K562 (cell line): Measurements from ENCODE around the gene TMEM203. TPM values are rescaled to one million over a fixed set of nuclear protein-coding genes. Genes with fewer than 3 reads are reported as not detected.
A peak's percentile ranks its signal among the peaks of the same experiment; 100 is the strongest.

Source experiments
- ARHGAP35 ChIP-seq: fragments of 450-650 bp; IDR thresholded peaks from 2 replicates; pipeline ENCODE4 v1.6.1; 2018; ENCODE audit not compliant: partially characterized antibody
- EHMT2 ChIP-seq: fragments of 450-650 bp; IDR thresholded peaks from 2 replicates; pipeline ENCODE4 v1.6.1; 2018; ENCODE audit warnings: antibody characterized with exemption
- ELF4 ChIP-seq: fragments of 450-650 bp; formaldehyde crosslinking; IDR thresholded peaks from 2 replicates; pipeline ENCODE4 v1.4.0; 2022; ENCODE audit warnings: missing genetic modification characterization
- HDAC8 ChIP-seq: fragments of 450-650 bp; IDR thresholded peaks from 2 replicates; pipeline ENCODE4 v1.6.1; 2016; ENCODE audit warnings: mild to moderate bottlenecking, missing genetic modification characterization, moderate library complexity, missing compliant biosample characterization
- HSF4 ChIP-seq: fragments of 250-450 bp; sonication (Bioruptor Pico); IDR thresholded peaks from 2 replicates; pipeline ENCODE4 v2.1.2; 2022; ENCODE audit warnings: mild to moderate bottlenecking, moderate library complexity, borderline replicate concordance
- PCBP1 ChIP-seq: fragments of 200-400 bp; formaldehyde crosslinking; IDR thresholded peaks from 2 replicates; pipeline ENCODE4 v1.6.1; 2018; ENCODE audit warnings: mild to moderate bottlenecking, low read depth, low read length; ENCODE audit not compliant: poor library complexity, severe bottlenecking
- PML ChIP-seq: IDR thresholded peaks from 2 replicates; pipeline ENCODE4 v1.6.1; 2012; ENCODE audit warnings: low read length, inconsistent platforms
- RB1 ChIP-seq: fragments of 450-650 bp; IDR thresholded peaks from 2 replicates; pipeline ENCODE4 v1.6.1; 2017; ENCODE audit warnings: low read depth, mild to moderate bottlenecking
- REST ChIP-seq, 2 experiments: fragments of 450-650 bp; formaldehyde crosslinking in 1 of 2; IDR thresholded peaks; 2 replicates each; pipeline versions ENCODE4 v1.4.0 to v1.6.1; 2014 to 2020; ENCODE audit warnings: mild to moderate bottlenecking in 2 of 2, borderline replicate concordance in 1 of 2, low read depth in 1 of 2
- SETDB1 ChIP-seq: IDR thresholded peaks from one replicate; pipeline ENCODE4 v1.6.1; 2012; ENCODE audit warnings: low read length, control low read depth, inconsistent platforms
- SMAD2 ChIP-seq: fragments of 150-350 bp; IDR thresholded peaks from 2 replicates; pipeline ENCODE4 v1.6.1; 2014; ENCODE audit warnings: low read depth, mild to moderate bottlenecking, low read length
- SMAD3 ChIP-seq: fragments of 450-650 bp; formaldehyde crosslinking; conservative IDR thresholded peaks from 2 replicates; pipeline ENCODE4 v1.4.0; 2020; ENCODE audit warnings: mild to moderate bottlenecking
- SMARCC2 ChIP-seq: fragments of 450-650 bp; IDR thresholded peaks from 2 replicates; pipeline ENCODE4 v1.6.1; 2017; ENCODE audit warnings: antibody characterized with exemption, moderate library complexity, mild to moderate bottlenecking, low read depth
- SUPT5H ChIP-seq: fragments of 450-650 bp; IDR thresholded peaks from 2 replicates; pipeline ENCODE4 v1.6.1; 2016
- ZFX ChIP-seq: sonication (generic); formaldehyde crosslinking; IDR thresholded peaks from 2 replicates; pipeline ENCODE4 v1.8.0; 2022; ENCODE audit warnings: mild to moderate bottlenecking, missing genetic modification reagents, moderate library complexity
- ZNF282 ChIP-seq: sonication (generic); formaldehyde crosslinking; IDR thresholded peaks from 2 replicates; pipeline ENCODE4 v1.8.1; 2023; ENCODE audit warnings: missing genetic modification reagents
- ZNF561 ChIP-seq: fragments of 450-650 bp; formaldehyde crosslinking; conservative IDR thresholded peaks from 2 replicates; pipeline ENCODE4 v1.4.0; 2020; ENCODE audit warnings: mild to moderate bottlenecking, moderate library complexity
- polyA plus RNA-seq, 8 experiments: library from polyadenylated mRNA; depleted of rRNA in 4 of 8; stranded (reverse) in 5 of 8; unstranded in 3 of 8; fragments of >200 nt; fragmentation: Nextera tagmentation in 2 of 8; fragmentation: Illumina TruSeq in 1 of 8; extraction: Ambion mirVana in 2 of 8; extraction: Trizol in 1 of 8; gene quantifications; 2 replicates each; pipeline versions ENCODE4 v1.2.1 to v1.2.3, GENCODE V29; 2011 to 2014; ENCODE audit warnings: inconsistent platforms in 1 of 8, missing spikeins in 1 of 8
- total RNA-seq, 7 experiments: library from RNA; depleted of rRNA in 6 of 7; stranded (reverse); fragments of >200 nt in 6 of 7; fragmentation: Illumina TruSeq in 2 of 7; extraction: Trizol in 2 of 7; gene quantifications; 2 replicates each; pipeline versions ENCODE4 v1.2.1 to v1.2.3, GENCODE V29; 2011 to 2021; ENCODE audit warnings: low replicate concordance in 1 of 7
- TF ChIP-seq, protein P1 (sequence below), 2 experiments: fragments of 250-450 bp in 1 of 2; fragments of 450-650 bp in 1 of 2; sonication (Bioruptor Pico) in 1 of 2; IDR thresholded peaks; 2 replicates each; pipeline versions ENCODE4 v1.6.1 to v1.8.0; 2016 to 2021; ENCODE audit warnings: mild to moderate bottlenecking in 2 of 2, moderate library complexity in 2 of 2, missing compliant biosample characterization in 1 of 2, missing genetic modification characterization in 1 of 2
- TF ChIP-seq, protein P2 (sequence below): fragments of 450-650 bp; IDR thresholded peaks from 2 replicates; pipeline ENCODE4 v1.6.1; 2016; ENCODE audit warnings: low read depth, mild to moderate bottlenecking, moderate library complexity

TMEM203 gene
- total and polyA plus RNA-seq, 9 of the 15 experiments (the other 6 are each of a cell fraction or from before 2014, with no cell fraction given), result 8.8 to 59.5 (median 37.6) TPM

DNA sequence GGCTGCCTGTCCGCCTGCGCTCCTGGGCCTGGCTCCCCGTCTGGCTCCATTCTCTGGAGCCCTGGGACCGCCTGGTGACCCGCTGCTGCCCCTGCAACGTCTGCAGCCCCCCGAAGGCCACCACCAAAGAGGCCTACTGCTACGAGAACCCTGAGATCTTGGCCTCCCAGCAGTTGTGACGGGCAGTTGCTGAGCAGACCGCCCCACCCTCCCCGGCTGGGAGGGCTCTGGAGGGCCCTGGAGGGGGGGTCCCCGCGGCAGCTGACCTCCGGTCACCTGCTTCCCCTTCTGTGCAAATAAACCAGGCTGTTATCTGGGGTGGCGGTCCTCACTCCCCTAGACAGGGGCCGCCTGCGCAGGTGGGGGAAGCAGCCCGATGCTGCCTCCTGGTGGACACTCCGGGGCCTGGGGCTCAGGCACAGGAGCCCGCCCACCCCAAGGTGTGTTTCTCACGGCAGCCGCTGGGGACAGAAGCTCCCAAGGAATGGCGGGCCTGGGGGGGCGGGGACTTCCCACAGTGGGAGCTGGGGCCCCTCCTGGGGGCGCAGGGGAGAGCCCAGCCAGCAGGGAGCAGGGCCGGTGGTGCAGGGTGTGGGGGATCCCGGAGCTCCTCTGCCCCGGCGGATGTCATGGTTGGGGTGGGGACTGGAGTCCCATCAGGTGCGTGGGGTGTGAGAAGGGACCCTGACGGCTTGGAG lies 30.9 kb upstream of the TMEM203 start (continued):
- TF ChIP-seq SMARCC2 (no peak), HSF4 (no peak), ARHGAP35 (no peak), HDAC8 (tag) (no peak), PCBP1 (peak; percentile 95), SUPT5H (no peak), ELF4 (CRISPR knock-in tag) (no peak), PML (no peak; the same call in 1 of the 2 replicates), ZNF282 (CRISPR knock-in tag) (no peak), ZNF561 (CRISPR knock-in tag) (no peak), EHMT2 (no peak), SMAD3 (CRISPR knock-in tag) (no peak), REST (IDR thresholded peaks at IDR 0.05; ENCODE audit: borderline replicate concordance) (peak; percentile 93), REST (CRISPR knock-in tag; IDR thresholded peaks at IDR 0.05; ENCODE audit: low read depth) (0 out of 2 replicates have a peak, but pooled peaks have one; percentile 19), SMAD2 (no peak), SETDB1 (no peak), ZFX (CRISPR knock-in tag) (peak; percentile 76), RB1 (peak; percentile 96)
- TF ChIP-seq, protein P1, sequence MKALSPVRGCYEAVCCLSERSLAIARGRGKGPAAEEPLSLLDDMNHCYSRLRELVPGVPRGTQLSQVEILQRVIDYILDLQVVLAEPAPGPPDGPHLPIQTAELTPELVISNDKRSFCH (CRISPR knock-in tag; IDR thresholded peaks at IDR 0.05), result no peak
- TF ChIP-seq, protein P1 (tag; IDR thresholded peaks at IDR 0.05), result peak; percentile 84
- TF ChIP-seq, protein P2, sequence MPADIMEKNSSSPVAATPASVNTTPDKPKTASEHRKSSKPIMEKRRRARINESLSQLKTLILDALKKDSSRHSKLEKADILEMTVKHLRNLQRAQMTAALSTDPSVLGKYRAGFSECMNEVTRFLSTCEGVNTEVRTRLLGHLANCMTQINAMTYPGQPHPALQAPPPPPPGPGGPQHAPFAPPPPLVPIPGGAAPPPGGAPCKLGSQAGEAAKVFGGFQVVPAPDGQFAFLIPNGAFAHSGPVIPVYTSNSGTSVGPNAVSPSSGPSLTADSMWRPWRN, result 0 out of 2 replicates have a peak, but pooled peaks have one; percentile 60
